ENCODE measurements around the gene LIPG. TPM values are rescaled to one million over a fixed set of nuclear protein-coding genes. Genes with fewer than 3 reads are reported as not detected.

LIPG gene
- total and polyA plus RNA-seq, 2 experiments from 2014 or later: 43.4 to 85.2 TPM

DNA sequence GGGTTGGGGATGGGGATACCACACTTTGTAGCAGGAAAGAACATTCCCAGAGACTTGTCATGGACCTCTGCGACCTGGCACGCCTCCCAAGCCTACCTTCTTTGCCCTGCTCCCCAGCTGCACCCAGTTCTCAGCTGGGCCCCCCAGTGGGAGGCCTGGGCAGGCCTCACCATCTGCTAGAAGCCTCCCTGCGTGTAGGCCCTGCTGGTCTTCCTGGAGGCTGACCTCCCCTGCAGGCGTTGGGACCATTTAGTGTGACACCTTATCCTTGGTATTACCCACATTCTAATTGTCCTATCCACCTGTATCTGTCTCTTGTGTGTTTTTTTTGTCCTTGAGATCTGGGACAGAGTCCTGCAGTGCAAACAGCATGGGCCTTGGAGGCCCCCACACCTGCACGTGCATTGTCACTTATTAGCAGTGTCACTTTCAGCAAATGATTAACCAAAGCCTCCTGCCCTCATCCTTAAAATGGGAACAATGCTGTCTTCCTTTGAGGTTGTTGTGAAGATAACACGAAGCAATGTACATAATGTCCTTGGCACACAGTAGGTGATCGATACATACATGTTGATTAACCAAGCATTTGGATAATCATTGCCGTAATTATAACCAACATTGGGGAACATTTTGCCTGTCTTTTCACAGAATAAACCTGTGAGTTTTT lies 77.2 kb downstream of the LIPG start:
- Histone ChIP-seq H3K79me2 (no peaks in the 10 kb centered on the region), H3K36me3 (replicated peaks; ENCODE audit: insufficient read depth, low read depth) (no peaks in the 10 kb centered on the region), H2AFZ (no peak overlapping the region), H3K4me2 (no peak overlapping the region), H3K27ac (peak overlapping the region; percentile 61), H3K4me1 (ENCODE audit: insufficient read depth) (peaks cover 10% of the 10 kb centered on the region), H3K9me3 (ENCODE audit: low read depth) (no peaks in the 10 kb centered on the region), H3K27me3 (no peaks in the 10 kb centered on the region), H4K20me1 (ENCODE audit: insufficient read depth, poor library complexity, severe bottlenecking) (no peaks in the 10 kb centered on the region), H3K4me3 (no peak overlapping the region), H3K9me2 (replicated peaks; ENCODE audit: insufficient read depth) (no peaks in the 10 kb centered on the region)
- WGBS (ENCODE audit: low lambda C conversion rate, missing lambda C conversion rate): 80% methylated on average over 8 of the region's 8 CpGs
- peak; percentile 56 for DNase-seq (ENCODE audit: low spot score)
- TF ChIP-seq EZH2phosphoT487 (IDR thresholded peaks at IDR 0.05; ENCODE audit: low read depth, severe bottlenecking, unreplicated experiment): no peak
- TF ChIP-seq EZH2 (IDR thresholded peaks at IDR 0.05; ENCODE audit: borderline replicate concordance): no peak
- TF ChIP-seq, protein P1, sequence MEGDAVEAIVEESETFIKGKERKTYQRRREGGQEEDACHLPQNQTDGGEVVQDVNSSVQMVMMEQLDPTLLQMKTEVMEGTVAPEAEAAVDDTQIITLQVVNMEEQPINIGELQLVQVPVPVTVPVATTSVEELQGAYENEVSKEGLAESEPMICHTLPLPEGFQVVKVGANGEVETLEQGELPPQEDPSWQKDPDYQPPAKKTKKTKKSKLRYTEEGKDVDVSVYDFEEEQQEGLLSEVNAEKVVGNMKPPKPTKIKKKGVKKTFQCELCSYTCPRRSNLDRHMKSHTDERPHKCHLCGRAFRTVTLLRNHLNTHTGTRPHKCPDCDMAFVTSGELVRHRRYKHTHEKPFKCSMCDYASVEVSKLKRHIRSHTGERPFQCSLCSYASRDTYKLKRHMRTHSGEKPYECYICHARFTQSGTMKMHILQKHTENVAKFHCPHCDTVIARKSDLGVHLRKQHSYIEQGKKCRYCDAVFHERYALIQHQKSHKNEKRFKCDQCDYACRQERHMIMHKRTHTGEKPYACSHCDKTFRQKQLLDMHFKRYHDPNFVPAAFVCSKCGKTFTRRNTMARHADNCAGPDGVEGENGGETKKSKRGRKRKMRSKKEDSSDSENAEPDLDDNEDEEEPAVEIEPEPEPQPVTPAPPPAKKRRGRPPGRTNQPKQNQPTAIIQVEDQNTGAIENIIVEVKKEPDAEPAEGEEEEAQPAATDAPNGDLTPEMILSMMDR (IDR thresholded peaks at IDR 0.05; ENCODE audit: poor library complexity): no peak

DNA sequence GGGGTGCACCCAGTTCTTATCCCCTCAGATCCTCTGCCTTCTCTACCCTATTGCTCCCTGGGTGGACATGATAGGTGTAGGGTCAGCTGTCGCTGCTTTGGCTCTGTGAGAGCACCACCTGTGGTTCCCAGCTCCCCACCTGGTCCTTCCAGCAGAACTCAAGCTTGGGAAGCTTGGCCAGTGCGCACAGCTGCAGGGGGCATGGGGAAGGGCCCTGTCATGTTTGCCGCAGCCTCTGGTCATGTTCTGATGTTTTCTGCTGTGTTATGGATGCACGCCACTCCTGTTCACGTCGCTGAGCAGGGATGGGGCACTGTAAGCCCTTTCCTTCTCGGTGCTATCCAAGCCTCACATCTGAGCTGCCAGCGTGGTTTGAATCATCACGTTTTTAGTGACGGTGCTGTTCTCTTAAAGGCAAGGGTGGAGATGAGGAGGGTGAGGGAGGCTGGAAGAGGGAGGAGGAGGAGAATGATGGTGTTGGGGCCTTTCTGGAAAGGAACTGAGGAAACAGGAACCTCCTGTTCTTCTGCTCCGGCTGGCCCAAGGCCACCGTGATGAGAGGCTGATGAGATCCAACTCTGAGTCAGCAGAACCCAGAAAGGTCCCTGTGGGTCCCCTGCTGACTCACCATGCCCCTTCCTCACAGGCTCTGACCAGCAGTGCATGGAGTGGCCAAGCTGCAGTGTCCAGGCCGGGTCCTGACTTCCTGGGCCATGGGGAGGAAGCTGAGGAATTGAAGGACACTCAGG lies 78.0 kb downstream of the LIPG start:
- Histone ChIP-seq H2AFZ (no peak overlapping the region), H3K27ac (peak overlapping the region; percentile 47), H3K9me3 (ENCODE audit: low read depth) (no peaks in the 10 kb centered on the region), H3K79me2 (no peaks in the 10 kb centered on the region), H3K4me3 (no peak overlapping the region), H3K9me2 (replicated peaks; ENCODE audit: insufficient read depth) (no peaks in the 10 kb centered on the region), H3K36me3 (replicated peaks; ENCODE audit: insufficient read depth, low read depth) (no peaks in the 10 kb centered on the region), H4K20me1 (ENCODE audit: insufficient read depth, poor library complexity, severe bottlenecking) (no peaks in the 10 kb centered on the region), H3K27me3 (no peaks in the 10 kb centered on the region), H3K4me1 (ENCODE audit: insufficient read depth) (peaks cover 10% of the 10 kb centered on the region), H3K4me2 (no peak overlapping the region)
- DNase-seq (ENCODE audit: low spot score): no peak
- TF ChIP-seq EZH2phosphoT487 (IDR thresholded peaks at IDR 0.05; ENCODE audit: low read depth, severe bottlenecking, unreplicated experiment): no peak
- TF ChIP-seq EZH2 (IDR thresholded peaks at IDR 0.05; ENCODE audit: borderline replicate concordance): no peak
- TF ChIP-seq, protein P1 (IDR thresholded peaks at IDR 0.05; ENCODE audit: poor library complexity): no peak
- WGBS (ENCODE audit: low lambda C conversion rate, missing lambda C conversion rate): 87% methylated on average over 13 of the region's 13 CpGs

- WGBS (ENCODE audit: low lambda C conversion rate, missing lambda C conversion rate): 71% methylated on average over 6 of the region's 6 CpGs
- H3K36me3 ChIP-seq (replicated peaks; ENCODE audit: insufficient read depth, low read depth): no peaks in the 10 kb centered on the region
- peaks cover 10% of the 10 kb centered on the region for H3K4me1 ChIP-seq (ENCODE audit: insufficient read depth)
- no peaks in the 10 kb centered on the region for H3K9me3 ChIP-seq (ENCODE audit: low read depth)
- no peaks in the 10 kb centered on the region for H3K27me3 ChIP-seq
- TF ChIP-seq EZH2phosphoT487 (IDR thresholded peaks at IDR 0.05; ENCODE audit: low read depth, severe bottlenecking, unreplicated experiment) (no peak), EZH2 (IDR thresholded peaks at IDR 0.05; ENCODE audit: borderline replicate concordance) (no peak)
- TF ChIP-seq, protein P1 (IDR thresholded peaks at IDR 0.05; ENCODE audit: poor library complexity): no peak
- H2AFZ ChIP-seq: no peak overlapping the region
- no peaks in the 10 kb centered on the region for H3K9me2 ChIP-seq (replicated peaks; ENCODE audit: insufficient read depth)
- no peaks in the 10 kb centered on the region for H3K79me2 ChIP-seq
- H3K4me2 ChIP-seq: no peak overlapping the region
- H4K20me1 ChIP-seq (ENCODE audit: insufficient read depth, poor library complexity, severe bottlenecking): no peaks in the 10 kb centered on the region
- no peak overlapping the region for H3K4me3 ChIP-seq
- no peak for DNase-seq (ENCODE audit: low spot score)
- H3K27ac ChIP-seq: no peak overlapping the region
Measured at GRCh38 chr18:49640741-49641140, 78.9 kb downstream of the LIPG start.
